Lung microvascular endothelial cell (primary cell): ENCODE data around the gene TEAD4. TPM values are rescaled to one million over a fixed set of nuclear protein-coding genes. Genes with fewer than 3 reads are reported as not detected.
A peak's percentile ranks its signal among the peaks of the same experiment; 100 is the strongest.

Experiments
- DNase-seq, 2 donors: peaks; one replicate each; pipeline versions ENCODE4 v3.0.0 to v3.0.0-alpha.2; 2010; ENCODE audit warnings: low read depth in 2 of 2
- total RNA-seq: library from RNA; depleted of rRNA; stranded (reverse); fragments of >200 nt; gene quantifications from 2 replicates; pipeline ENCODE4 v1.2.1, GENCODE V29; 2014

Gene TEAD4
- total RNA-seq, 1 donor from 2014 or later = 19.2 TPM

- DNase-seq = peak; percentile 38 to 50
Measured at GRCh38 chr12:2960390-2960956, 1.3 kb downstream of the TEAD4 start.

GRCh38 chr12:2960996-2961616 lies 1.9 kb downstream of the TEAD4 start:
- peak in 1 of 2 donors; percentile 50 for DNase-seq

- DNase-seq = no peak
Measured at GRCh38 chr12:2961705-2962104, 2.5 kb downstream of the TEAD4 start.

GRCh38 chr12:2963154-2963759 lies 4.1 kb downstream of the TEAD4 start:
- DNase-seq = peak in 1 of 2 donors; percentile 28

GRCh38 chr12:2963760-2964292 lies 4.6 kb downstream of the TEAD4 start:
- DNase-seq = peak; percentile 53 to 75

GRCh38 chr12:2967651-2968050 lies 8.5 kb downstream of the TEAD4 start:
- no peak for DNase-seq

GRCh38 chr12:2970744-2971143 lies 11.5 kb downstream of the TEAD4 start:
- peak in 1 of 2 donors; percentile 45 for DNase-seq

- no peak for DNase-seq
Measured at GRCh38 chr12:2973566-2973965, 14.4 kb downstream of the TEAD4 start.

GRCh38 chr12:2974560-2974971 lies 15.4 kb downstream of the TEAD4 start:
- DNase-seq = peak; percentile 38 to 70

GRCh38 chr12:2976581-2976996 lies 17.4 kb downstream of the TEAD4 start:
- DNase-seq = no peak

- no peak for DNase-seq
Measured at GRCh38 chr12:2977776-2978175, 18.6 kb downstream of the TEAD4 start.

- DNase-seq = no peak
Measured at GRCh38 chr12:2979806-2980205, 20.6 kb downstream of the TEAD4 start.

GRCh38 chr12:2980630-2981029 lies 21.4 kb downstream of the TEAD4 start:
- no peak for DNase-seq

GRCh38 chr12:2982361-2982760 lies 23.2 kb downstream of the TEAD4 start:
- DNase-seq = no peak

- DNase-seq = no peak
Measured at GRCh38 chr12:2984249-2984648, 25.1 kb downstream of the TEAD4 start.

- DNase-seq = no peak
Measured at GRCh38 chr12:2984698-2985097, 25.5 kb downstream of the TEAD4 start.

- DNase-seq = peak in 1 of 2 donors; percentile 69
Measured at GRCh38 chr12:2986876-2987275, 27.7 kb downstream of the TEAD4 start.

- DNase-seq = no peak
Measured at GRCh38 chr12:2988494-2988893, 29.3 kb downstream of the TEAD4 start.

GRCh38 chr12:2992724-2993123 lies 33.5 kb downstream of the TEAD4 start:
- no peak for DNase-seq

- DNase-seq = no peak
Measured at GRCh38 chr12:2997989-2998670, 38.9 kb downstream of the TEAD4 start.

GRCh38 chr12:2998789-2999264 lies 39.6 kb downstream of the TEAD4 start:
- peak in 1 of 2 donors; percentile 80 for DNase-seq

GRCh38 chr12:2999265-2999841 lies 40.2 kb downstream of the TEAD4 start:
- DNase-seq = no peak
